Smooth muscle cell (in vitro differentiated cells): ENCODE measurements around the gene OR6C75. TPM values are rescaled to one million over a fixed set of nuclear protein-coding genes. Genes with fewer than 3 reads are reported as not detected.
"Not testable (repeated sequence)": the region's sequence is repeated elsewhere in the genome, so short reads cannot be mapped to it uniquely, and the experiment has no call there.

Experiments used
- DNase-seq: peaks from one replicate; lab custom pipeline; 2025; ENCODE audit not compliant: unreplicated experiment; lab: John Stamatoyannopoulos, UW
- H2AFZ ChIP-seq: fragments of 200-600 bp; sonication (generic); 2 replicates; pipeline ENCODE4 v1.6.0; 2016; ENCODE audit warnings: antibody characterized with exemption, low read depth, mild to moderate bottlenecking
- H3F3A ChIP-seq: fragments of 200-600 bp; sonication (generic); 2 replicates; pipeline ENCODE4 v1.6.0; 2017; ENCODE audit warnings: antibody characterized with exemption, low read depth
- H3K27ac ChIP-seq: fragments of 200-600 bp; sonication (generic); 2 replicates; pipeline ENCODE4 v1.5.1; 2016; ENCODE audit warnings: low read depth, mild to moderate bottlenecking
- H3K27me3 ChIP-seq: fragments of 200-600 bp; sonication (generic); 2 replicates; pipeline ENCODE4 v1.6.1; 2016; ENCODE audit warnings: low read depth, mild to moderate bottlenecking
- H3K36me3 ChIP-seq: fragments of 200-600 bp; sonication (generic); 2 replicates; pipeline ENCODE4 v1.5.1; 2016; ENCODE audit warnings: low read depth
- H3K4me1 ChIP-seq: fragments of 200-600 bp; sonication (generic); 2 replicates; pipeline ENCODE4 v1.5.1; 2016; ENCODE audit warnings: low read depth
- H3K4me2 ChIP-seq: fragments of 200-600 bp; sonication (generic); 2 replicates; pipeline ENCODE4 v1.6.0; 2016; ENCODE audit warnings: mild to moderate bottlenecking
- H3K4me3 ChIP-seq: fragments of 200-600 bp; sonication (generic); 2 replicates; pipeline ENCODE4 v1.5.1; 2016; ENCODE audit warnings: mild to moderate bottlenecking
- H3K79me2 ChIP-seq: fragments of 200-600 bp; sonication (generic); 2 replicates; pipeline ENCODE4 v1.6.0; 2016; ENCODE audit warnings: low read depth, mild to moderate bottlenecking
- H3K9ac ChIP-seq: fragments of 200-600 bp; sonication (generic); 2 replicates; pipeline ENCODE4 v1.6.0; 2016; ENCODE audit warnings: low read depth
- H3K9me3 ChIP-seq: fragments of 200-600 bp; sonication (generic); replicated peaks from 2 replicates; pipeline ENCODE4 v1.5.1; 2016; ENCODE audit warnings: low read depth
- H4K20me1 ChIP-seq: fragments of 200-600 bp; sonication (generic); 2 replicates; pipeline ENCODE4 v1.6.0; 2016; ENCODE audit warnings: low read depth
- CTCF ChIP-seq: fragments of 200-600 bp; sonication (generic); IDR thresholded peaks from 2 replicates; pipeline ENCODE4 v1.5.1; 2017; ENCODE audit warnings: borderline replicate concordance, mild to moderate bottlenecking, antibody characterized with exemption; ENCODE audit not compliant: insufficient read depth, poor library complexity, severe bottlenecking
- WGBS: methylation state at CpG from one replicate; pipeline ENCODE4 v1.1.7; 2016; ENCODE audit warnings: low lambda C conversion rate; 5-methylcytosine and 5-hydroxymethylcytosine counted together
- polyA plus RNA-seq: library from polyadenylated mRNA; unstranded; fragments of >200 nt; fragmentation: Nextera tagmentation; extraction: Ambion mirVana; gene quantifications from 2 replicates; pipeline ENCODE4 v1.2.1, GENCODE V29; 2016
- total RNA-seq: library from RNA; depleted of rRNA; stranded (reverse); fragments of >200 nt; gene quantifications from 2 replicates; pipeline ENCODE4 v1.2.3, GENCODE V29; 2014

The OR6C75 gene
- total and polyA plus RNA-seq, 2 experiments from 2014 or later, result not detected

GRCh38 chr12:55330446-55330845 lies 32.3 kb upstream of the OR6C75 start, which contains the start of gene OR6C3:
Gene OR6C3 (plus strand): TSS chr12:55330746. CDS start chr12:55331701, 955 bp downstream.
- 92% methylated on average over 1 of the region's 1 CpG for WGBS
- Histone ChIP-seq H3K9ac (no peak within 1 kb of the TSS), H3K27me3 (no peaks in the 10 kb centered on the region), H3F3A (no peaks in the 10 kb centered on the region), H3K4me1 (no peaks in the 10 kb centered on the region), H3K4me3 (no peak within 1 kb of the TSS), H3K79me2 (no peaks in the 10 kb centered on the region), H3K4me2 (no peak within 1 kb of the TSS), H4K20me1 (no peaks in the 10 kb centered on the region), H3K27ac (no peak within 1 kb of the TSS), H3K9me3 (no peaks in the 10 kb centered on the region), H2AFZ (no peak within 1 kb of the TSS), H3K36me3 (no peaks in the 10 kb centered on the region)
- no peak for DNase-seq
- TF ChIP-seq CTCF, result no peak

GRCh38 chr12:55336002-55336401 lies 26.8 kb upstream of the OR6C75 start:
- Histone ChIP-seq H3K27me3 (no peaks in the 10 kb centered on the region), H3K4me2 (no peak overlapping the region), H3K36me3 (no peaks in the 10 kb centered on the region), H3K4me1 (no peaks in the 10 kb centered on the region), H2AFZ (no peak overlapping the region), H3K4me3 (no peak overlapping the region), H3F3A (no peaks in the 10 kb centered on the region), H3K27ac (no peak overlapping the region), H4K20me1 (no peaks in the 10 kb centered on the region), H3K9ac (no peak overlapping the region), H3K9me3 (no peaks in the 10 kb centered on the region), H3K79me2 (no peaks in the 10 kb centered on the region)
- DNase-seq, result no peak
- TF ChIP-seq CTCF, result no peak
- 93% methylated on average over 10 of the region's 10 CpGs for WGBS

- not testable (repeated sequence) for H3K9ac ChIP-seq, H3F3A ChIP-seq, H3K27me3 ChIP-seq, H3K4me3 ChIP-seq, H3K27ac ChIP-seq, H3K4me2 ChIP-seq, H3K79me2 ChIP-seq, H3K9me3 ChIP-seq, H3K4me1 ChIP-seq, H4K20me1 ChIP-seq, DNase-seq, H2AFZ ChIP-seq, H3K36me3 ChIP-seq
- WGBS, result 50% methylated on average over 4 of the region's 4 CpGs
Observed at GRCh38 chr12:55355338-55355737, 7.4 kb upstream of the OR6C75 start.

DNA sequence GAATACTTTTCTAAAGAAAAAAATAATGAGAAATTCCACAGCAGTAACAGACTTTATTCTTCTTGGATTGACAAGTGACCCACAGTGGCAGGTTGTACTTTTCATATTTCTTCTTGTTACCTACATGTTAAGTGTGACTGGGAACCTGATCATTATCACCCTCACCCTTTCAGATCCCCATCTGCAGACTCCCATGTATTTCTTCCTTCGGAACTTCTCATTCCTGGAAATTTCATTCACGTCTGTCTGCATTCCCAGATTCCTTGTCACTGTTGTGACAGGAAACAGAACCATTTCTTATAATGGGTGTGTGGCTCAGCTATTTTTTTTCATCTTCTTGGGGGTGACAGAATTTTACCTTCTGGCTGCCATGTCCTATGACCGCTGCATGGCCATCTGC lies 2.3 kb downstream of the OR6C75 start:
- 77% methylated on average over 3 of the region's 3 CpGs for WGBS
- no peaks in the 10 kb centered on the region for H3K9me3 ChIP-seq

More for the DNA sequence above, 2.3 kb downstream of the OR6C75 start:
- Histone ChIP-seq H2AFZ (no peak overlapping the region), H3K4me2 (no peak overlapping the region), H3K27ac (no peak overlapping the region), H3F3A (no peaks in the 10 kb centered on the region), H3K4me1 (no peaks in the 10 kb centered on the region), H3K9ac (no peak overlapping the region), H3K36me3 (no peaks in the 10 kb centered on the region), H3K4me3 (no peak overlapping the region), H3K79me2 (no peaks in the 10 kb centered on the region), H4K20me1 (no peaks in the 10 kb centered on the region), H3K27me3 (no peaks in the 10 kb centered on the region)
- DNase-seq, result no peak
- no peak for TF ChIP-seq CTCF
